Measurements from ENCODE around the gene MCOLN2. TPM values are rescaled to one million over a fixed set of nuclear protein-coding genes. Genes with fewer than 3 reads are reported as not detected.

MCOLN2 gene
- total and polyA plus RNA-seq, 2 donors (not counting 1 experiment from before 2014, with no cell fraction given) = 23.9 to 25.8 TPM

DNA sequence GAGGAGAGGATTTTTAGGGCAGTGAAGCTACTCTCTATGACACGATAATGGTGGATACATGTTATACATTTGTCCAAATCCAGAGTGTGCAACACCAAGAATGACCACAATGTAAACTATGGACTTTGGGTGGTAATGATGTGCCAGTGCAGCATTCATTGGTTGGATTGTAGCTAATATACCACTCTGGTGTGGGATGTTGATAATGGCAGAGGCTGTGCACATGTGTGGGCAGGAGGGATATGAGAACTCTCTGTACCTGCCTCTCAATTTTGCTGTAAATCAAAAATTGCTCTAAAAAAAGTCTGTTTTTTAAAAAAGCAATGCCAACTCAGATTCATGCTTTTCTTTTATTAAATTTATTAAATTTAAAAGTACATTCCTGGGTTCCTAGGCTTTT is 76.8 kb downstream of the MCOLN2 start:
- Histone ChIP-seq H2AFZ (ENCODE audit: insufficient read depth, low read depth, low read length, poor library complexity, severe bottlenecking) (no peak overlapping the region), H3K27me3 (replicated peaks in 1 of 4; ENCODE audit: control extremely low read depth in 1 of 4, control insufficient read depth in 3 of 4, insufficient read depth in 4 of 4, low read length in 3 of 4) (peaks cover 0 to 3% (median 0%) of the 10 kb centered on the region in 4 experiments), H3K4me2 (replicated peaks; ENCODE audit: low read depth, low read length, poor library complexity, severe bottlenecking) (no peak overlapping the region), H3K79me2 (ENCODE audit: control insufficient read depth, insufficient read depth, low read length) (no peaks in the 10 kb centered on the region), H3K4me1 (ENCODE audit: control insufficient read depth in 2 of 2, insufficient read depth in 2 of 2, low read length in 2 of 2) (no peaks in the 10 kb centered on the region), H4K20me1 (ENCODE audit: control insufficient read depth, insufficient read depth, low read length, poor library complexity, severe bottlenecking) (no peaks in the 10 kb centered on the region), H3K36me3 (replicated peaks in 1 of 2; ENCODE audit: control extremely low read depth in 1 of 2, control insufficient read depth in 1 of 2, extremely low read depth in 1 of 2, insufficient read depth in 2 of 2, low read length in 1 of 2) (no peaks in the 10 kb centered on the region), H3K4me3 (ENCODE audit: control extremely low read depth in 1 of 5, extremely low read depth in 1 of 5, insufficient read depth in 1 of 5, low read depth in 2 of 5, low read length in 4 of 5) (no peak overlapping the region), H3K9ac (ENCODE audit: low read length) (no peak overlapping the region), H3K27ac (ENCODE audit: low read length in 2 of 2) (no peak overlapping the region), H3K9me3 (ENCODE audit: control extremely low read depth in 1 of 3, control insufficient read depth in 2 of 3, insufficient read depth in 1 of 3, low read length in 2 of 3) (no peaks in the 10 kb centered on the region)
- intact Hi-C loops (cut with micrococcal nuclease) = no loop called here
- H3K27ac Mint-ChIP-seq = no peak overlapping the region
- TF ChIP-seq CTCF (IDR thresholded peaks at IDR 0.05) (no peak), EZH2 (IDR thresholded peaks at IDR 0.05; ENCODE audit: borderline replicate concordance, insufficient read depth, low read depth, low read length, poor library complexity, severe bottlenecking) (no peak)
- DNase-seq (no peak), ATAC-seq (ENCODE audit: low read depth) (no peak)
- no peaks in the 10 kb centered on the region for H3K9me3 Mint-ChIP-seq (ENCODE audit: insufficient read depth)
- POLR2A ChIA-PET = no interaction called here
- no peaks in the 10 kb centered on the region for H3K4me1 Mint-ChIP-seq
- H3K27me3 Mint-ChIP-seq = peaks cover 11% of the 10 kb centered on the region
- no peak overlapping the region for H3K4me3 Mint-ChIP-seq
- CTCF ChIA-PET = interaction anchor here (1.5 to 2.2 kb wide), 2 partner anchors 15 to 16 kb away, joined by 4 to 9 read pairs; no protein-coding TSS in a partner anchor
- WGBS (ENCODE audit: insufficient coverage) = 100% methylated on average over 1 of the region's 1 CpG

- intact Hi-C loops (cut with micrococcal nuclease) = no loop called here
- Mint-ChIP-seq H3K27me3 (peaks cover 11% of the 10 kb centered on the region), H3K27ac (no peak overlapping the region), H3K9me3 (ENCODE audit: insufficient read depth) (no peaks in the 10 kb centered on the region), H3K4me1 (no peaks in the 10 kb centered on the region), H3K4me3 (no peak overlapping the region)
- peaks cover 0 to 3% (median 0%) of the 10 kb centered on the region in 4 experiments for H3K27me3 ChIP-seq (replicated peaks in 1 of 4; ENCODE audit: control extremely low read depth in 1 of 4, control insufficient read depth in 3 of 4, insufficient read depth in 4 of 4, low read length in 3 of 4)
- no peak overlapping the region for H3K4me2 ChIP-seq (replicated peaks; ENCODE audit: low read depth, low read length, poor library complexity, severe bottlenecking)
- no peaks in the 10 kb centered on the region for H3K79me2 ChIP-seq (ENCODE audit: control insufficient read depth, insufficient read depth, low read length)
- TF ChIP-seq CTCF (IDR thresholded peaks at IDR 0.05) = no peak
- TF ChIP-seq EZH2 (IDR thresholded peaks at IDR 0.05; ENCODE audit: borderline replicate concordance, insufficient read depth, low read depth, low read length, poor library complexity, severe bottlenecking) = no peak
- H3K4me1 ChIP-seq (ENCODE audit: control insufficient read depth in 2 of 2, insufficient read depth in 2 of 2, low read length in 2 of 2) = no peaks in the 10 kb centered on the region
- H3K27ac ChIP-seq (ENCODE audit: low read length in 2 of 2) = no peak overlapping the region
- no peak for ATAC-seq (ENCODE audit: low read depth)
- CTCF ChIA-PET = interaction anchor here (1.5 kb wide), 1 partner anchor 16 kb away, joined by 4 read pairs; no protein-coding TSS in a partner anchor
- H3K9ac ChIP-seq (ENCODE audit: low read length) = no peak overlapping the region
- H3K4me3 ChIP-seq (ENCODE audit: control extremely low read depth in 1 of 5, extremely low read depth in 1 of 5, insufficient read depth in 1 of 5, low read depth in 2 of 5, low read length in 4 of 5) = no peak overlapping the region
- no peaks in the 10 kb centered on the region for H4K20me1 ChIP-seq (ENCODE audit: control insufficient read depth, insufficient read depth, low read length, poor library complexity, severe bottlenecking)
- H2AFZ ChIP-seq (ENCODE audit: insufficient read depth, low read depth, low read length, poor library complexity, severe bottlenecking) = no peak overlapping the region
- no peak for DNase-seq
- H3K9me3 ChIP-seq (ENCODE audit: control extremely low read depth in 1 of 3, control insufficient read depth in 2 of 3, insufficient read depth in 1 of 3, low read length in 2 of 3) = no peaks in the 10 kb centered on the region
- no peaks in the 10 kb centered on the region for H3K36me3 ChIP-seq (replicated peaks in 1 of 2; ENCODE audit: control extremely low read depth in 1 of 2, control insufficient read depth in 1 of 2, extremely low read depth in 1 of 2, insufficient read depth in 2 of 2, low read length in 1 of 2)
- POLR2A ChIA-PET = no interaction called here
- 100% methylated on average over 1 of the region's 4 CpGs for WGBS (ENCODE audit: insufficient coverage)
Observed at GRCh38 chr1:84919461-84919970, 77.4 kb downstream of the MCOLN2 start.

Data from B cell (primary cell).